NT2/D1 (cell line): ENCODE data around the gene RCN2.

ENCODE experiments used
- SUZ12 ChIP-seq: IDR thresholded peaks from 2 replicates; pipeline ENCODE4 v1.6.1; 2011; ENCODE audit not compliant: insufficient read length, insufficient read depth; ENCODE audit errors: extremely low read depth
- YY1 ChIP-seq: IDR thresholded peaks from 2 replicates; pipeline ENCODE4 v1.6.1; 2011; ENCODE audit not compliant: insufficient read length, insufficient read depth
- ZNF274 ChIP-seq: IDR thresholded peaks from 2 replicates; pipeline ENCODE4 v1.6.1; 2011; ENCODE audit warnings: mild to moderate bottlenecking, low read depth, low read length

- TF ChIP-seq ZNF274 (no peak), YY1 (no peak), SUZ12 (no peak)
These were observed 48.5 kb downstream of the RCN2 start for GRCh38 chr15:76979996-76980520.
